ENCODE data around the gene ANTXR1.

DNA sequence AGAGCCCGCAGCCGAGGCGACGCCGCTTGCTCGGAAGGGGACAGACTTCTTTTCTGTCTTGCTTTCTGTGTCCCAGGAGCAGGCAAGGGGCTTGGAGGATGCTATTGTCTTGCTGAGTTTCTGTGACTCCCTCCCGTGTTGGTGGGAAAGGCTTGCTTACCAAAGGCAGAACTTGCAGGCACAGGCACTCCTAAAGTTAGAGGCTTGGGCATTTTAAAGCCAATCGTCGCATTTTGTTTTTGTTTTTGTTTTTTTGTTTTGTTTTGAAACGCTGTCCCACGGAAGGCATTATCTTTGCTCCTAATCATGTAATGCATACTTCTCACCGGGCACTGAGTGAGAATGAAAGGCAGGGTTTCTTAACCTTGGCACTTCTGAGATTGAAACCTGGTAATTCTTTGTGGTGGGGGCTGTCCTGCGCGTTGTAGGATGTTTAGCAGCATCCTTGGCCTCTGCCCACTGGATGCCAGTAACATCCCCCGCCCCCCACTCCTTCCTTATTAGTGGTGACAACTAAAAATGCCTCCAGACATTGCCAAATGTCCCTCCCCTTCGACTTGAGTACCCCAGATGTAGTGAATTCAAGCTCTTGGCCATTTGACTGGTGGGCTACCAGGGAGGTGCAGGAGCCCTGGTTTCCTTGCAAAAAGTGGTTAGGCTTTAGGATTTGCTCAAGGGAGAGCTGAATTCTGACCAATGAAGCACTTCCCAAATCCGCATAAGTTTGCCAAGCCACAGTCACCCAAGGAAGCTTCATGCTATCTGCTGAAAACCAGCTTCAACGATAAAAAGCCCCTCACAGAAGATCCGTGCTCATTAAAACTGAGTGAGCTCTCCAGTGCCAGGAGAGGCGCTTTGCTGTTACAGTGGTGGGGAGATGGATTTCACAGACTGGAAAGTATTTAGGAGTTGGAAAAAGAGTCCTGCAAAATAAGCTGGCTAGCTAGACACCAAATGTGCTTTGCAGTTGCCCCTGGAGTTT lies 1.2 kb downstream of the ANTXR1 start:
- TF ChIP-seq, protein P1, sequence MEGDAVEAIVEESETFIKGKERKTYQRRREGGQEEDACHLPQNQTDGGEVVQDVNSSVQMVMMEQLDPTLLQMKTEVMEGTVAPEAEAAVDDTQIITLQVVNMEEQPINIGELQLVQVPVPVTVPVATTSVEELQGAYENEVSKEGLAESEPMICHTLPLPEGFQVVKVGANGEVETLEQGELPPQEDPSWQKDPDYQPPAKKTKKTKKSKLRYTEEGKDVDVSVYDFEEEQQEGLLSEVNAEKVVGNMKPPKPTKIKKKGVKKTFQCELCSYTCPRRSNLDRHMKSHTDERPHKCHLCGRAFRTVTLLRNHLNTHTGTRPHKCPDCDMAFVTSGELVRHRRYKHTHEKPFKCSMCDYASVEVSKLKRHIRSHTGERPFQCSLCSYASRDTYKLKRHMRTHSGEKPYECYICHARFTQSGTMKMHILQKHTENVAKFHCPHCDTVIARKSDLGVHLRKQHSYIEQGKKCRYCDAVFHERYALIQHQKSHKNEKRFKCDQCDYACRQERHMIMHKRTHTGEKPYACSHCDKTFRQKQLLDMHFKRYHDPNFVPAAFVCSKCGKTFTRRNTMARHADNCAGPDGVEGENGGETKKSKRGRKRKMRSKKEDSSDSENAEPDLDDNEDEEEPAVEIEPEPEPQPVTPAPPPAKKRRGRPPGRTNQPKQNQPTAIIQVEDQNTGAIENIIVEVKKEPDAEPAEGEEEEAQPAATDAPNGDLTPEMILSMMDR (IDR thresholded peaks at IDR 0.05 in 8 of 11, conservative IDR thresholded peaks at IDR 0.05 in 3 of 11), result no peak
- no peak for TF ChIP-seq POLR2AphosphoS5 (IDR thresholded peaks at IDR 0.05)
- no peak for TF ChIP-seq POLR2A (IDR thresholded peaks at IDR 0.05)

Data from spleen (tissue), 7 donors.